ENCODE data around the gene CD93.
A peak's percentile ranks its signal among the peaks of the same experiment; 100 is the strongest.

The CD93 gene

DNA sequence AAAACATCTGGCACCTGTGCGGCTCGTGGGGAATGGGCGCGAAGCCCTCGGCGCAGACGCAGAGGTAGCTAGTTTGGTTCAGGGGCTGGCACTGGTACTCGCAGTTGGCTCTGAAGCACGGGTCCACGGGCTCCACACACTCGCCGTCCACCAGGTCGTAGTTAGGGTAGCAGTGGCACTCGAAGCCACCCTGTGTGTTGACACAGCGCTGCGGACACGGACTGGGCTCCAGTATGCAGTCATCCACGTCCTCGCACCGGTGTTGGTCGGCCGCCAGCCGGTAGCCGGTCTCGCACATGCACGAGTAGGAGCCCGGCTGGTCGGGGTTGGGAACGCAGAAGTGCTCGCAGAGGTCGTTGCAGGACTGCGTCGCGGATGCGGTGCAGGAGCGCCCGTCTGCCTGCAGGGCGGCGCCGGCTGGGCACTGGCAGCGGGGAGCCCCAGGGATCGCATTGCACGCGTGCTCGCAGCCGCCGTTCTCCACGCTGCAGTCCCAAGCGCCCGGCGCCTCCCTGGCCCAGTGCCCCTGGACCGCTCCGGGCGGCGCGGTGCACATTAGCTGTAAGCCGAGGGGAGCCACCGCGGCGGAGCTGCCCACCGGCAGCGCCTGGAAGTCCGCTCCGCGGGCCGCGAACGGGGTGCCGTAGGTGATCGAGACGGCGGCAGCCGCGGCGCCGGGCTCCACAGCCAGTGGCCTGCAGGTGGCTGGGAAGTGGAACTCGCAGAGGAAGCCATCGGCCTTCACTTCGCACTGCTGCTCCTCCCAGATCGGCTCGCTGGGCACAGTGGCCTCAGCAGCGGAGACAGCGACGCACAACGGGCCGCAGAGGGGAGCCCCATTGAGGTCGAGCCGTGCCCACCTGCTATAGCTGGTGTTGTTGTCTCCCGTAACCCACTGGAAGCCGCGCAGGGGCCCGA lies 37.6 kb downstream of the CD93 start:
- TF ChIP-seq, protein P1, sequence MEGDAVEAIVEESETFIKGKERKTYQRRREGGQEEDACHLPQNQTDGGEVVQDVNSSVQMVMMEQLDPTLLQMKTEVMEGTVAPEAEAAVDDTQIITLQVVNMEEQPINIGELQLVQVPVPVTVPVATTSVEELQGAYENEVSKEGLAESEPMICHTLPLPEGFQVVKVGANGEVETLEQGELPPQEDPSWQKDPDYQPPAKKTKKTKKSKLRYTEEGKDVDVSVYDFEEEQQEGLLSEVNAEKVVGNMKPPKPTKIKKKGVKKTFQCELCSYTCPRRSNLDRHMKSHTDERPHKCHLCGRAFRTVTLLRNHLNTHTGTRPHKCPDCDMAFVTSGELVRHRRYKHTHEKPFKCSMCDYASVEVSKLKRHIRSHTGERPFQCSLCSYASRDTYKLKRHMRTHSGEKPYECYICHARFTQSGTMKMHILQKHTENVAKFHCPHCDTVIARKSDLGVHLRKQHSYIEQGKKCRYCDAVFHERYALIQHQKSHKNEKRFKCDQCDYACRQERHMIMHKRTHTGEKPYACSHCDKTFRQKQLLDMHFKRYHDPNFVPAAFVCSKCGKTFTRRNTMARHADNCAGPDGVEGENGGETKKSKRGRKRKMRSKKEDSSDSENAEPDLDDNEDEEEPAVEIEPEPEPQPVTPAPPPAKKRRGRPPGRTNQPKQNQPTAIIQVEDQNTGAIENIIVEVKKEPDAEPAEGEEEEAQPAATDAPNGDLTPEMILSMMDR (IDR thresholded peaks at IDR 0.05), result peak; percentile 33 to 53
- Histone ChIP-seq H3K36me3 (no peaks in the 10 kb centered on the region), H3K4me3 (peak overlapping the region; percentile 63 to 82), H3K9me3 (no peaks in the 10 kb centered on the region), H3K27ac (peak overlapping the region; percentile 88 to 97), H3K27me3 (no peaks in the 10 kb centered on the region), H3K4me1 (peaks cover 0 to 59% (median 43%) of the 10 kb centered on the region in 4 donors)
- DNase-seq, result peak; percentile 48 to 84
- intact Hi-C loops (cut with DNase I; ENCODE audit: low total_unique reads), result loop anchor here (5.0 kb wide), 3 partner anchors 184 to 574 kb away; no protein-coding TSS in a partner anchor

DNA sequence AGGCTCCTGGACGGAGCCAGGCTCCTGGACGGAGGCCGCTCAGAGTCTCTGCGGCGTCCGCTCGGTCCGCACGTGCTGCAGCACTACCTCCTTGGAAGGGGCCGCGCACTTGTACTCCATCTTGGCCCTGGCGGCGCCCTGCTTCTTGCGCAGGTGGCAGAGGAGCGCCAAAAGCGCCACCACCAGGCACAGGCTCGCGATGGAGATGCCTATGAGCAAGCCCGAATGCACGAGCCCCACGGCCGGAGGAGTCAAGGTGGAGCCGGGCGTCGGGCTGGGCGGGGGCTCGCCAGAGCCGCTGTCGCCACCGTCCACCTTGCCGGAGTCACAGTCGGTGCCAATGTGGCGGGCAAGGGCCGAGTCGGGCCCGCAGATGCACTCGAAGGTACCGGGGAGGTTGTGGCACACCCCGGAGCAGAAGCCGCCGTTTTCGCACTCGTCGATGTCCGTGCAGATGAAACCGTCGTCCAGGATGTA lies 38.3 kb downstream of the CD93 start:
- DNase-seq, result no peak
- Histone ChIP-seq H3K9me3 (no peaks in the 10 kb centered on the region), H3K4me1 (peaks cover 0 to 59% (median 43%) of the 10 kb centered on the region in 4 donors), H3K27me3 (no peaks in the 10 kb centered on the region), H3K4me3 (peak overlapping the region; percentile 63 to 82), H3K36me3 (no peaks in the 10 kb centered on the region), H3K27ac (peak overlapping the region in 1 of 2 donors; percentile 97)
- intact Hi-C loops (cut with DNase I; ENCODE audit: low total_unique reads), result loop anchor here (5.0 kb wide), 3 partner anchors 185 to 575 kb away; no protein-coding TSS in a partner anchor
- TF ChIP-seq, protein P1 (IDR thresholded peaks at IDR 0.05), result no peak

DNA sequence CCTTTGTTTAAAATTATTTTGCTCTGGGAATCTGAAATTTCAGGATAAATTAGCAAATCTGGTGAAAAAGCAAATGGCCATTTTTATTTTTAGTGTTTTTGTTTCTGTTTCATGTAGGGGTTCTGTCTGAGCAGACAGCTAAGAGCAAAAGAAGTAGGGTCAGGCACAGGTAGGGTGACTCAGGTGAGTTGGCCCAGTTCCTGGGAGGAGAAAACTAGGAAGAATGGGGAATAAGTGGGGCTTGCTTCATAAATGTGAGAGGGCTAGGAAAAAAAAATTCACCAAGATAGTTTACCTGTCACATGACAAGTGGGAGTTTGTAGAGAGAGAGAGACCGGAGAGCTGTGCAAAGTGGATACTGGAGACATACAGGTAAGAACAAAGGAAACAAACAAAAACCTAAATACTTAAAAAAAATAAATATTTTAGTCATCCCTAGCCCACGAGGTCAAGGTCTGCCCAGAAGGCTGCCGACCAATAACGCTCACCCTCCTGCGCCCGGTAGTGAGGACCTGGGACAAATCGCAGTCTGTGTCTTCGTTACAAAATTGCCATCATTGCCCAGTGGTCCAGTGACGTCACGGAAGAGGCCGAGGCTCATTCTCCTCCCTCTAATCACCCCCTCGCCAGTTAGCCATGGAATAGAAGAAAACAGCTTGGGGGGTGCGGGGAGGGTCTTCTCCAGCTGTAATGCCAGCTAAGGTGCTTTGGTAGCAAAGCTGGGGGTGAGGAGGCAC lies 39.0 kb downstream of the CD93 start:
- no peaks in the 10 kb centered on the region for H3K27me3 ChIP-seq
- TF ChIP-seq, protein P1 (IDR thresholded peaks at IDR 0.05), result no peak
- intact Hi-C loops (cut with DNase I; ENCODE audit: low total_unique reads), result loop anchor here (5.0 kb wide), 3 partner anchors 185 to 575 kb away; no protein-coding TSS in a partner anchor
- peak overlapping the region in 1 of 2 donors; percentile 97 for H3K27ac ChIP-seq
- peaks cover 0 to 56% (median 43%) of the 10 kb centered on the region in 4 donors for H3K4me1 ChIP-seq
- no peaks in the 10 kb centered on the region for H3K36me3 ChIP-seq
- DNase-seq, result no peak
- H3K9me3 ChIP-seq, result no peaks in the 10 kb centered on the region
- H3K4me3 ChIP-seq, result peak overlapping the region; percentile 63 to 82

DNA sequence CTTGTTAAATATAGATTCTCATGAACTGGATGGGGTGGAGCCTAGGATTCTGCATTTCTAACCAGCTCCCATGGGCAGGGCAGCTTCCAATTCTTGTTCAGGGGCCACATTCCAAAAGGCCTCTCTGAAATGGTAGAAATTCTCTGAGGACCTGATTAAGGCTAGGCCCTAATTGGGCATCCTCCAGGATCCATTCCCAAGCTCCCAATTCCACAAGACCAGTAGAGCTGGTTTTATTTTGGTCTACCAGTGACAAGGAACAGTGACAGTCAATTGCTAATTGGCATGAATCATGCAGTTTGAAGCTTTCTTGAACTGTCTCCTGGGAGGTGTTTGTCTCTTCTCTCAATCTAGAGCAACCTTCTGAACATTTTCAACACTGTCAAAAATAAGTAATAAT lies 39.7 kb downstream of the CD93 start:
- intact Hi-C loops (cut with DNase I; ENCODE audit: low total_unique reads), result loop anchor here (5.0 kb wide), 3 partner anchors 186 to 576 kb away; no protein-coding TSS in a partner anchor
- Histone ChIP-seq H3K4me1 (peaks cover 0 to 53% (median 42%) of the 10 kb centered on the region in 4 donors), H3K36me3 (no peaks in the 10 kb centered on the region), H3K27ac (peak overlapping the region in 1 of 2 donors; percentile 7), H3K4me3 (peak overlapping the region; percentile 63 to 82), H3K9me3 (no peaks in the 10 kb centered on the region), H3K27me3 (no peaks in the 10 kb centered on the region)
- DNase-seq, result no peak
- TF ChIP-seq, protein P1 (IDR thresholded peaks at IDR 0.05), result no peak

DNA sequence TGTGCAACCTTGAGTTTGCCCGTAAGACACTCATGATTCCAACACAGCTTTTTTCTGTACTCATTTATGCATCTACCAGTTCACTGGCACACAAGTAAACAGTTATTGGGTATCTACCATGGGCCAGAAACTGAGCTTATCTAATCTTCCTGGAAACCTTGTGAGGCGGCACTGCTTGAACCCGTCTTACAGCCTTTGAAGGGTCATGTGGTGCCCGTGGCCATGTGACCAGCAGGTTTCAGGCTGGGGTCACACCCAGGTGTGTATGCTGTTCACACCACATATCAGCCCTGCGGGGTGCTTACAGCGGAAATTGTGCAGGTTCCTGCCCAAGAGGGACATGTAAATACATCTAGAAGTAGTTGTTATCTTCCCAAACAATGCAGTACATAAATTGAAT lies 42.7 kb downstream of the CD93 start:
- TF ChIP-seq, protein P1 (IDR thresholded peaks at IDR 0.05), result no peak

More for the DNA sequence above, 42.7 kb downstream of the CD93 start:
- Histone ChIP-seq H3K4me3 (no peak overlapping the region), H3K36me3 (no peaks in the 10 kb centered on the region), H3K27me3 (no peaks in the 10 kb centered on the region), H3K27ac (no peak overlapping the region), H3K4me1 (peaks cover 0 to 40% (median 29%) of the 10 kb centered on the region in 4 donors), H3K9me3 (no peaks in the 10 kb centered on the region)
- no peak for DNase-seq
- intact Hi-C loops (cut with DNase I; ENCODE audit: low total_unique reads), result no loop called here
